DMS 273 (cell line): ENCODE data around the gene RAD51B.

ENCODE experiments used
- DNase-seq: peaks from one replicate; lab custom pipeline; 2025; ENCODE audit not compliant: unreplicated experiment; lab: John Stamatoyannopoulos, UW

Gene RAD51B

GRCh38 chr14:68616221-68616902 lies 796.8 kb downstream of the RAD51B start:
- DNase-seq = peak; percentile 41

- DNase-seq = no peak
These were observed 800.4 kb downstream of the RAD51B start for GRCh38 chr14:68619790-68620574.

GRCh38 chr14:68621400-68622365 lies 802.1 kb downstream of the RAD51B start:
- peak; percentile 62 for DNase-seq

- DNase-seq = peak; percentile 56
These were observed 803.3 kb downstream of the RAD51B start for GRCh38 chr14:68622856-68623255.

GRCh38 chr14:68623307-68623706 lies 803.7 kb downstream of the RAD51B start:
- peak; percentile 81 for DNase-seq

GRCh38 chr14:68623826-68624225 lies 804.2 kb downstream of the RAD51B start:
- DNase-seq = no peak

- no peak for DNase-seq
These were observed 805.1 kb downstream of the RAD51B start for GRCh38 chr14:68624541-68625220.

GRCh38 chr14:68625366-68626090 lies 805.9 kb downstream of the RAD51B start:
- no peak for DNase-seq

GRCh38 chr14:68626386-68626785 lies 806.8 kb downstream of the RAD51B start:
- DNase-seq = no peak

- DNase-seq = peak; percentile 29
These were observed 807.7 kb downstream of the RAD51B start for GRCh38 chr14:68627050-68627867.

GRCh38 chr14:68627868-68628604 lies 808.5 kb downstream of the RAD51B start:
- no peak for DNase-seq

- DNase-seq = no peak
These were observed 809.2 kb downstream of the RAD51B start for GRCh38 chr14:68628605-68629310.

- DNase-seq = no peak
These were observed 810.5 kb downstream of the RAD51B start for GRCh38 chr14:68630081-68630571.

GRCh38 chr14:68630611-68631393 lies 811.2 kb downstream of the RAD51B start:
- DNase-seq = no peak

GRCh38 chr14:68631394-68632053 lies 811.9 kb downstream of the RAD51B start:
- DNase-seq = no peak
